ENCODE data around the gene TMEM30B. TPM values are rescaled to one million over a fixed set of nuclear protein-coding genes. Genes with fewer than 3 reads are reported as not detected.
A peak's percentile ranks its signal among the peaks of the same experiment; 100 is the strongest.

The TMEM30B gene
- total and polyA plus RNA-seq, 2 of the 4 experiments (the other 2 are of a cell fraction) = 0.03 TPM; not detected in 1

DNA sequence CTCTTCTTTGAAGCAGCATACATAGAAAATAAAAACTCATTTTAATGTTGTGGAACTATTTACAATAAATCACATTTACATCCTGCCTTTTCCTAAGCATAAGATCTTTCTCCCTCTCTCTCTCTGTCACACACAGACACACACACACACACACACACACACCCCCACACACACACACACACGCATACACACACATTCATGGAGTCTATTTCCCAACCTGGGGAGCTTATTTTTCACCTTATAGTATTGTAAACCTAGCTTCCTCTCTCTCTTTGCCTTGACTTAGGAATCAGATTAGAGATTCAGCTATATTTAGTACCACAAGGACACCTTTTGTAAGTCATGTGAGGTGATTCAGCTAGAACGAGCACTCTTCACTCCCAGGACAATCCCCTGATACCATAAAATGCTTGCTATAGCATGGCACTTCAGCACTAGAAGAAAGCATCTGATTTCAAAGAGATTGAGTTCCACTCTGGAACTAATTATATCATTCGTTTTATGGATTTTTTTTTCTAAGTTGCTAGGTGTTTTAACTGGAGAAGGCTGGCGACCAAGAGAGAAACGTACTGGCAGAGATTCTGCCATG lies 23.6 kb downstream of the TMEM30B start (continued):
- TF ChIP-seq, protein P1, sequence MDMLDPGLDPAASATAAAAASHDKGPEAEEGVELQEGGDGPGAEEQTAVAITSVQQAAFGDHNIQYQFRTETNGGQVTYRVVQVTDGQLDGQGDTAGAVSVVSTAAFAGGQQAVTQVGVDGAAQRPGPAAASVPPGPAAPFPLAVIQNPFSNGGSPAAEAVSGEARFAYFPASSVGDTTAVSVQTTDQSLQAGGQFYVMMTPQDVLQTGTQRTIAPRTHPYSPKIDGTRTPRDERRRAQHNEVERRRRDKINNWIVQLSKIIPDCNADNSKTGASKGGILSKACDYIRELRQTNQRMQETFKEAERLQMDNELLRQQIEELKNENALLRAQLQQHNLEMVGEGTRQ (IDR thresholded peaks at IDR 0.05; ENCODE audit: low read depth, low read length) = no peak

DNA sequence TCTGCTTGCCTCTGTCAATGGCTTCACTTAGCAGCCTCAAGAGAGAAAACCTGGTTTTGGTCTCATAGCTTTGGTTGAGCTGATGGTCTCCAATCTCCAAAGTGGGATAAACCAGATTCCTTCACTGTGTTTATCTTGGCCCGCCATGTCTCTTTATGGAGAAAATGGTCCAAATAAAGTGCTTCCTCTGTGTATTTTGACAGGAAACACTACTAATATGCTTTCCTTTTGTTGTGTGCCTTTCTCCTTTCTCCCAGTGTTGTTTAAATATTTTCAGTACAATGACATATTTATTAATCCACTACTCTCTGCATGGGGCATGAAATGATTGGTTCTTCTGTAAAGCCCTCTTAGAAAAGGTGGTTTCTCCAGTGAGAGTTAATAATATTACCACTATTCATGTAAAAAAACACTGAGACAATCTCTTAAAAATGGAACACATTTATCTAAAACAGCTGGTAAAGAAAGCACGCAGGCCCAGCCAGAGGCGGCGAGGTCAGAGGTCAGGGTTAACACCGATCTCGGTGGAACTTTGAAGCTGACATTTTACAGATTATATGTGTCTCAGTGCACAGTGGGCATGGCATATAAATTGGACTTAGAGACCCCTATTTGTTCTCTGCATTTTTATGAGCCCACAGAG lies 24.2 kb downstream of the TMEM30B start:
- Histone ChIP-seq H3K23ac (ENCODE audit: low read depth, low read length) (no peak overlapping the region; the same call in 1 of the 2 replicates), H2BK120ac (ENCODE audit: low read depth, low read length) (peak overlapping the region; percentile 33), H4K5ac (ENCODE audit: low read depth, low read length) (no peak overlapping the region), H3K9me3 (ENCODE audit: control insufficient read depth, insufficient read depth, low read length) (no peaks in the 10 kb centered on the region), H3K27me3 (ENCODE audit: control insufficient read depth, insufficient read depth, low read length) (no peaks in the 10 kb centered on the region), H4K8ac (ENCODE audit: low read depth in 2 of 2, low read length in 2 of 2) (no peak overlapping the region), H4K20me1 (ENCODE audit: insufficient read depth, low read length) (no peaks in the 10 kb centered on the region), H3K56ac (ENCODE audit: extremely low read depth, insufficient read depth, low read length) (no peak overlapping the region), H3K36me3 (ENCODE audit: control insufficient read depth, insufficient read depth, low read length) (no peaks in the 10 kb centered on the region), H3K4me3 (ENCODE audit: insufficient read depth, low read depth, low read length) (no peak overlapping the region), H2BK20ac (ENCODE audit: low read depth, low read length) (peak overlapping the region; percentile 28; the same call in 1 of the 2 replicates), H3K18ac (ENCODE audit: low read depth, low read length) (no peak overlapping the region), H2AK5ac (ENCODE audit: low read depth, low read length) (0 out of 2 replicates have a peak overlapping the region, but pooled peaks have one; percentile 25), H3K9ac (ENCODE audit: low read depth, low read length) (no peak overlapping the region), H2BK15ac (ENCODE audit: low read depth, low read length) (no peak overlapping the region; the same call in 2 of the 3 replicates), H3K4me2 (ENCODE audit: low read depth, low read length) (no peak overlapping the region), H4K91ac (ENCODE audit: insufficient read depth, low read depth, low read length) (peak overlapping the region; percentile 45), H3K14ac (replicated peaks; ENCODE audit: low read depth, low read length) (0 out of 2 replicates have a peak overlapping the region, but pooled peaks have one; percentile 12), H3K79me1 (ENCODE audit: low read depth in 1 of 2, low read length in 2 of 2) (no peaks in the 10 kb centered on the region; a peak in 1 of 4 replicates), H3K27ac (ENCODE audit: insufficient read depth, low read length) (no peak overlapping the region), H3K4ac (ENCODE audit: low read depth, low read length) (peak overlapping the region; percentile 28; the same call in 1 of the 2 replicates), H2BK5ac (ENCODE audit: low read depth, low read length, poor library complexity, severe bottlenecking) (no peak overlapping the region), H2AFZ (replicated peaks; ENCODE audit: low read length, poor library complexity) (no peak overlapping the region), H2AK9ac (replicated peaks; ENCODE audit: low read depth, low read length, poor library complexity) (no peak overlapping the region), H3K4me1 (ENCODE audit: control insufficient read depth, insufficient read depth, low read length) (peaks cover 22% of the 10 kb centered on the region), H3K9me1 (ENCODE audit: insufficient read depth, low read length) (peaks cover 20% of the 10 kb centered on the region)
- ATAC-seq (ENCODE audit: low read depth) (no peak), DNase-seq (no peak)
- in situ Hi-C loops (cut with MboI; ENCODE audit: low sequenced_read_pairs) (loop anchor here (5.0 kb wide), 2 partner anchors 275 to 530 kb away; partner anchors contain the start of genes SLC38A6 and TRMT5), intact Hi-C loops (cut with micrococcal nuclease) (no loop called here), dilution Hi-C loops (cut with HindIII; ENCODE audit: low sequenced_read_pairs, unreplicated experiment) (no loop called here)
- WGBS, 2 experiments (ENCODE audit: extremely low coverage in 2 of 2, insufficient read length in 1 of 2) = no CpG with 5 or more reads among the region's 6 CpGs
- ChIA-PET POLR2A (ENCODE audit: unreplicated experiment) (no interaction called here), CTCF (interaction anchor here (0.5 to 1.4 kb wide), 3 partner anchors 9 to 535 kb away, joined by 3 read pairs; no protein-coding TSS in a partner anchor)
- no TSS peak for BruUV-seq (replicated peaks)
- TF ChIP-seq CHD1 (IDR thresholded peaks at IDR 0.05; ENCODE audit: low read depth, low read length) = no peak
- TF ChIP-seq RAD21 (IDR thresholded peaks at IDR 0.05; ENCODE audit: low read length) = no peak
- no peak for TF ChIP-seq FOS (IDR thresholded peaks at IDR 0.05; ENCODE audit: low read depth, low read length)
- TF ChIP-seq SMC3 (IDR thresholded peaks at IDR 0.05; ENCODE audit: low read depth, low read length) = no peak
- TF ChIP-seq, protein P2, sequence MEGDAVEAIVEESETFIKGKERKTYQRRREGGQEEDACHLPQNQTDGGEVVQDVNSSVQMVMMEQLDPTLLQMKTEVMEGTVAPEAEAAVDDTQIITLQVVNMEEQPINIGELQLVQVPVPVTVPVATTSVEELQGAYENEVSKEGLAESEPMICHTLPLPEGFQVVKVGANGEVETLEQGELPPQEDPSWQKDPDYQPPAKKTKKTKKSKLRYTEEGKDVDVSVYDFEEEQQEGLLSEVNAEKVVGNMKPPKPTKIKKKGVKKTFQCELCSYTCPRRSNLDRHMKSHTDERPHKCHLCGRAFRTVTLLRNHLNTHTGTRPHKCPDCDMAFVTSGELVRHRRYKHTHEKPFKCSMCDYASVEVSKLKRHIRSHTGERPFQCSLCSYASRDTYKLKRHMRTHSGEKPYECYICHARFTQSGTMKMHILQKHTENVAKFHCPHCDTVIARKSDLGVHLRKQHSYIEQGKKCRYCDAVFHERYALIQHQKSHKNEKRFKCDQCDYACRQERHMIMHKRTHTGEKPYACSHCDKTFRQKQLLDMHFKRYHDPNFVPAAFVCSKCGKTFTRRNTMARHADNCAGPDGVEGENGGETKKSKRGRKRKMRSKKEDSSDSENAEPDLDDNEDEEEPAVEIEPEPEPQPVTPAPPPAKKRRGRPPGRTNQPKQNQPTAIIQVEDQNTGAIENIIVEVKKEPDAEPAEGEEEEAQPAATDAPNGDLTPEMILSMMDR (conservative IDR thresholded peaks at IDR 0.05; ENCODE audit: low read depth, low read length) = no peak
- TF ChIP-seq MAFK (IDR thresholded peaks at IDR 0.05; ENCODE audit: low read depth, low read length) = no peak
- TF ChIP-seq, protein P3, sequence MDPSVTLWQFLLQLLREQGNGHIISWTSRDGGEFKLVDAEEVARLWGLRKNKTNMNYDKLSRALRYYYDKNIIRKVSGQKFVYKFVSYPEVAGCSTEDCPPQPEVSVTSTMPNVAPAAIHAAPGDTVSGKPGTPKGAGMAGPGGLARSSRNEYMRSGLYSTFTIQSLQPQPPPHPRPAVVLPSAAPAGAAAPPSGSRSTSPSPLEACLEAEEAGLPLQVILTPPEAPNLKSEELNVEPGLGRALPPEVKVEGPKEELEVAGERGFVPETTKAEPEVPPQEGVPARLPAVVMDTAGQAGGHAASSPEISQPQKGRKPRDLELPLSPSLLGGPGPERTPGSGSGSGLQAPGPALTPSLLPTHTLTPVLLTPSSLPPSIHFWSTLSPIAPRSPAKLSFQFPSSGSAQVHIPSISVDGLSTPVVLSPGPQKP (IDR thresholded peaks at IDR 0.05; ENCODE audit: borderline replicate concordance, low read depth, low read length) = no peak
- TF ChIP-seq BHLHE40 (IDR thresholded peaks at IDR 0.05; ENCODE audit: low read depth, low read length) = no peak
- TF ChIP-seq POLR2A (IDR thresholded peaks at IDR 0.05; ENCODE audit: low read depth, low read length) = no peak
- no peak for TF ChIP-seq RCOR1 (IDR thresholded peaks at IDR 0.05; ENCODE audit: insufficient replicate concordance, low read length)
- TF ChIP-seq MAZ (IDR thresholded peaks at IDR 0.05; ENCODE audit: borderline replicate concordance, low read depth, low read length) = no peak

Measured in IMR-90 (cell line).